Airway epithelial cell (primary cell): Measurements from ENCODE around the gene AMBP. TPM values are rescaled to one million over a fixed set of nuclear protein-coding genes. Genes with fewer than 3 reads are reported as not detected.

Experiments
- total RNA-seq: library from RNA; depleted of rRNA; stranded (reverse); fragments of >200 nt; gene quantifications from 2 replicates; pipeline ENCODE4 v1.2.3, GENCODE V29; 2015

The AMBP gene
- total RNA-seq, result not detected in 2 replicates

DNA sequence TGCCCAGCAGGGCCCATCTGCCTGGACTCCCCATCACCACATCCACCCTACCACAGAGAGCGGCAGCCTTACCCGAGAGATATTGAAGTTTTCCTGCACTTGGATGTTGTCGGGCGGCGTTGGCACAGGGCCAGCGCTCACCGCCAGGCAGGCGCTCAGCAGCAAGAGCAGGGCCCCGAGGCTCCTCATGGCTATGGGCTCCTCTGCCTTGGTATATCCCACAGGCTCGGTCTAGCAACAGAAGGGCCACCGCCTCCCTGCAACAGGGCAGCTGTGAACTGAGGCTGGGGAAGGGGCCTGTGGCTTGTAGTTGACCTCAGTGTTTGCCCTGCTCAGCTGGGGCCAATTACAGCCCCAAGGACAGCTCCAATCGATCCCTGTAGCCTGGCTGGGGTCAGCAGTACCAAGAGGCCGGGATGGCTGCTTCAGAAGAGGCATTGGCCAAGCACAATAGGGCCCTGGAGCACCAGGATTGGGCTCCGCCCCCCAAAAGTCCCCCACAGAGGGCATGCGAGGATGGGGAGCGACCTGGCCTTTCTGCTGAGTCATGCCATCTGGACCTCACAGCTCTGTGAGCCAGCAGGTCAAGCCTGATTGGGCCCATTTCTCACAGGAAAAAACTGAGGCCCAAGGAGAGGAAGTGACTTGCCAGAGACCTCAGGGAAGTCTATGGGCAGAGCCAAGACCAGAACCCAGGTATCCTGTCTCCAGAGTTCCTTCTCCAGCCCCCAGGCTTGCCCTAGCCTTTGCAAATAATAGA, at the start of gene AMBP:
AMBP (minus strand) TSS at position 280 of the 760 bp plus-strand sequence; CDS start at position 189, 91 bp downstream.

DNA sequence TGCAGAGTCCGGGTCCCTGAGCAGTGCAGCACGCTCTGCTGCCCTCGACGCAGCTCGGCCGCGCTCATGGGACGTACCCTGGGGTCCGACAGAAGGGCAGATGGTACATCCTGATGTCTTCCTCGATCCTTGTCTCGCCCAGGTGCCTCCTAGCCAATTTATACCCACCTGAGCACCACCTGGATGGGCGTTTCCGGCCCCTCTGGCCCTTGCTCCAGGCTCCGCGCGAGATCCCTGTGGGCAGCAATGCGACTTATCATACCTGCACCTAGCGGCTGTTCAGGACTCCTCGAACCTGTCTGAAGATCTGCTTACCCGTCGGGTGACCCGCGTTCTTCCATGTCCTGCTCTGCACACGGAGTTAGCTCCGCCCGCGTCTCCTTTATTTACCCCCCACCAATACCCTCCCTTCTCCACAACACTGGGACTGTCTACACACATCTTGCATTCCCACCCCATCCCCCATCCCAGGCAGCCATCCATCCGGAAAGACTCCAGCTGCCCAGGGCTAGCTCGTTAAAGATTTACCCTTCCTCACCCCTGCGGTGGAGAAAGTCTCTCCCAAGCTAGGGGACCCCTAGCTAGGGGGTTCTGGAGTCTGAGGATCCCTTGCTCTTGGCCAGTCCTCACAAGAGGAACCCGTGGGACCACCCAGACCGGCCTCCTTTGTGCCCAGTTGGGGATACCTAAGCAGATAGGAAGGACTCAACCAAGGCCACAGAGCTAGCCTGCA, 21.0 kb upstream of the AMBP start, which contains the start of gene KIF12:
KIF12 (minus strand) TSS at position 357 of the 733 bp plus-strand sequence; CDS start at position 341, 16 bp downstream.

Other genes starting within 250 kb of the AMBP start
- 8.0 and 9.0 TPM in 2 replicates for gene ZNF618, start 202.0 kb downstream of the AMBP start, total RNA-seq
- gene KIF12, start 21.0 kb upstream of the AMBP start, total RNA-seq, result 0.28 and 1.1 TPM in 2 replicates
- 8.5 and 10.2 TPM in 2 replicates for gene COL27A1, start 77.2 kb upstream of the AMBP start, total RNA-seq
- gene ORM1, start 244.8 kb upstream of the AMBP start, total RNA-seq, result not detected in 2 replicates